Panc1 (cell line): Measurements from ENCODE around the gene TMC8. TPM values are rescaled to one million over a fixed set of nuclear protein-coding genes. Genes with fewer than 3 reads are reported as not detected.
A peak's percentile ranks its signal among the peaks of the same experiment; 100 is the strongest.

Experiments
- ATAC-seq: fragments of 200-7000 bp; cut with Tn5 transposase; 2 replicates; pipeline ENCODE4 v1.9.1; 2020; ENCODE audit warnings: mild to moderate bottlenecking, moderate library complexity
- BruUV-seq: library from RNA; stranded (reverse); fragments of 400-500 nt; replicated peaks from 2 replicates; lab custom pipeline; 2021; lab: Mats Ljungman, UMichigan
- CTCF ChIA-PET: fragments of 300-600 bp; sonication (Branson Sonifier 250); formaldehyde crosslinking; loops from one replicate; lab custom pipeline; 2022; ENCODE audit warnings: antibody characterized with exemption; lab: Charles Lee
- POLR2A ChIA-PET: fragments of 300-600 bp; sonication (Branson Sonifier 250); formaldehyde crosslinking; loops from one replicate; lab custom pipeline; 2022; ENCODE audit warnings: antibody characterized with exemption; lab: Charles Lee
- DNase-seq: peaks from one replicate; pipeline ENCODE4 v3.0.0-alpha.2; 2010; ENCODE audit warnings: low read depth, low spot score
- H3K27ac ChIP-seq: 2 replicates; pipeline ENCODE4 v1.5.1; 2011; ENCODE audit warnings: mild to moderate bottlenecking, low read length, inconsistent platforms
- H3K27me3 ChIP-seq: fragments of 200-500 bp; sonication (Bioruptor generic); 2 replicates; pipeline ENCODE4 v1.6.0; 2014; ENCODE audit warnings: low read length, inconsistent platforms; ENCODE audit not compliant: control insufficient read depth, insufficient read depth
- H3K36me3 ChIP-seq: fragments of 200-500 bp; sonication (Bioruptor generic); 2 replicates; pipeline ENCODE4 v1.5.1; 2014; ENCODE audit warnings: inconsistent platforms, mild to moderate bottlenecking, low read length, moderate library complexity; ENCODE audit not compliant: control insufficient read depth, insufficient read depth
- H3K4me1 ChIP-seq: 2 replicates; pipeline ENCODE4 v1.5.1; 2011; ENCODE audit warnings: inconsistent platforms, mild to moderate bottlenecking, low read length, moderate library complexity; ENCODE audit not compliant: control insufficient read depth, insufficient read depth
- H3K4me3 ChIP-seq, 2 experiments: 2 replicates each; pipeline ENCODE4 v1.5.1; 2011 to 2012; ENCODE audit warnings: low read depth in 2 of 2, low read length in 2 of 2, mild to moderate bottlenecking in 2 of 2, inconsistent platforms in 1 of 2, moderate library complexity in 1 of 2
- H3K9me3 ChIP-seq: fragments of 200-500 bp; sonication (Bioruptor generic); 2 replicates; pipeline ENCODE4 v1.5.1; 2014; ENCODE audit warnings: low read depth, mild to moderate bottlenecking, inconsistent platforms, low read length, moderate library complexity; ENCODE audit not compliant: control insufficient read depth, insufficient read depth
- CTCF ChIP-seq: fragments of 450-650 bp; IDR thresholded peaks from 2 replicates; pipeline ENCODE4 v1.5.1; 2017; ENCODE audit warnings: mild to moderate bottlenecking
- POLR2AphosphoS5 ChIP-seq: IDR thresholded peaks from 2 replicates; pipeline ENCODE4 v1.6.1; 2012; ENCODE audit warnings: mild to moderate bottlenecking, low read depth, low read length, moderate library complexity
- REST ChIP-seq, 2 experiments: IDR thresholded peaks; 2 replicates each; pipeline ENCODE4 v1.6.1; 2011 to 2012; ENCODE audit warnings: low read depth in 2 of 2, control low read depth in 1 of 2, low read length in 1 of 2, mild to moderate bottlenecking in 1 of 2, moderate library complexity in 1 of 2; ENCODE audit not compliant: insufficient read depth in 1 of 2
- SIN3A ChIP-seq: IDR thresholded peaks from 2 replicates; pipeline ENCODE4 v1.6.1; 2012; ENCODE audit warnings: low read depth, mild to moderate bottlenecking, low read length, moderate library complexity, borderline replicate concordance; ENCODE audit not compliant: insufficient read depth
- TCF7L2 ChIP-seq: IDR thresholded peaks from 2 replicates; pipeline ENCODE4 v1.6.1; 2011; ENCODE audit warnings: mild to moderate bottlenecking, low read depth, low read length, inconsistent platforms
- in situ Hi-C: cut with HindIII; loops from 2 replicates; pipeline ENCODE4 v1.10.0; 2016; ENCODE audit warnings: low sequenced_read_pairs, low pct_unique_long_range_greater_than_20kb
- intact Hi-C: fragments of 100-400 bp; cut with micrococcal nuclease; formaldehyde crosslinking; loops from one replicate; pipeline ENCODE4 v1.10.0; 2022; ENCODE audit not compliant: unreplicated experiment
- total RNA-seq: library from RNA; stranded (reverse); gene quantifications from one replicate; pipeline ENCODE4 v1.2.1, GENCODE V29; 2021; ENCODE audit not compliant: unreplicated experiment

The TMC8 gene
- total RNA-seq, 1 experiment from 2014 or later = 1.4 TPM

- ATAC-seq = peak; percentile 30; the same call in 1 of the 2 replicates
Observed at GRCh38 chr17:78104540-78104941, 26.0 kb upstream of the TMC8 start.

GRCh38 chr17:78105101-78105500 lies 25.5 kb upstream of the TMC8 start:
- H3K4me1 ChIP-seq = no peaks in the 10 kb centered on the region
- no peak for DNase-seq
- intact Hi-C loops = no loop called here
- ChIA-PET CTCF (interaction anchor here (0.6 to 0.8 kb wide), 3 partner anchors 20 to 517 kb away, joined by 3 read pairs; no protein-coding TSS in a partner anchor), POLR2A (interaction anchor here (0.6 kb wide), 1 partner anchor 47 kb away, joined by 4 read pairs; no protein-coding TSS in a partner anchor)
- no peaks in the 10 kb centered on the region for H3K9me3 ChIP-seq
- H3K27me3 ChIP-seq = no peaks in the 10 kb centered on the region
- H3K27ac ChIP-seq = no peak overlapping the region
- in situ Hi-C loops = no loop called here
- TF ChIP-seq REST (IDR thresholded peaks at IDR 0.05; ENCODE audit: insufficient read depth in 1 of 2, low read depth in 2 of 2, low read length in 1 of 2) (no peak), TCF7L2 (no peak), CTCF (no peak), POLR2AphosphoS5 (no peak), SIN3A (no peak)
- H3K4me3 ChIP-seq = no peak overlapping the region
- BruUV-seq = no TSS peak
- no peak for ATAC-seq
- no peaks in the 10 kb centered on the region for H3K36me3 ChIP-seq

More at GRCh38 chr17:78104540-78104941, 26.0 kb upstream of the TMC8 start:
- no peaks in the 10 kb centered on the region for H3K27me3 ChIP-seq
- H3K9me3 ChIP-seq = no peaks in the 10 kb centered on the region
- in situ Hi-C loops = no loop called here
- H3K4me1 ChIP-seq = no peaks in the 10 kb centered on the region
- ChIA-PET CTCF (interaction anchor here (0.7 kb wide), 1 partner anchor 517 kb away, joined by 3 read pairs; no protein-coding TSS in a partner anchor), POLR2A (no interaction called here)
- no peak overlapping the region for H3K4me3 ChIP-seq
- intact Hi-C loops = no loop called here
- DNase-seq = no peak
- no peaks in the 10 kb centered on the region for H3K36me3 ChIP-seq
- TF ChIP-seq POLR2AphosphoS5 (no peak), SIN3A (no peak), REST (IDR thresholded peaks at IDR 0.05; ENCODE audit: insufficient read depth in 1 of 2, low read depth in 2 of 2, low read length in 1 of 2) (no peak), TCF7L2 (no peak), CTCF (no peak)
- H3K27ac ChIP-seq = no peak overlapping the region
- BruUV-seq = no TSS peak
